GM18868 (cell line): ENCODE data around the gene GSTM3.
"Not testable (repeated sequence)": the region's sequence is repeated elsewhere in the genome, so short reads cannot be mapped to it uniquely, and the experiment has no call there.

Source experiments
- ATAC-seq: cut with Tn5 transposase; IDR thresholded peaks from one replicate; pipeline ENCODE4 v1.9.1; 2021; ENCODE audit warnings: mild to moderate bottlenecking, moderate library complexity; ENCODE audit not compliant: unreplicated experiment

Gene GSTM3

DNA sequence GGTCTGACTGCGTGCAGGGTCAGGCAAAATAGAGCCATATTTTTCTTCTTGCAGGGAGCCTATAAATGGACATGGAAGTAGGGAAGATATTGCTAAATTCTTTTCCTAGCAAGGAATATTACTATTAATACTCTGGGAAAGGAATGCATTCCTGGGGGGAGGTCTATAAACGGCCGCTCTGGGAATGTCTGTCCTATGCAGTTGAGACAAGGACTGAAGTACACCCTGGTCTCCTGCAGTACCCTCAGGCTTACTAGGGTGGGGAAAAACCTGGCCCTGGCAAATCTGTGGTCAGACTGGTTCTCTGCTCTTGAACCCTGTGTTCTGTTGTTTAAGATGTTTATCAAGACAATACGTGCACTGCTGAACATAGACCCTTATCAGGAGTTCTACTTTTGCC lies 31.9 kb downstream of the GSTM3 start:
- not testable (repeated sequence) for ATAC-seq

DNA sequence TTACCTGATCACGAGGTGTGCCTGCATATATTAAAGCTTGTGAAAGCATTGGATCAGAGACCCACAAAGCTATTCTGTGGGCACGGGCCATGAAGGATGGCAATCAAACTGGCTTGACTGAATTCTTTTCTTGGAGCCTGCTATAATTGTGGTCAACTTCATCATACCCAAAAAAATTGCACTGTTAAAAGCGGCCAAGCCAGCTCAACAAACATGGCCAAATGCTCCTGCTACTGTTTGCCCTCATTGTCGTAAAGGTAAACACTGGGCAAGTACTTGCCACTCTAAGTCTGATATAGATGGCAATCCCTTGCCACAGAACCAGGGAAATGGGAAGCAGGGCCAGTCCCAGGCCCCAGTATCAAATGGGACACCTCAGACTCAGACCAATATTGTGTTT lies 35.4 kb downstream of the GSTM3 start:
- no peak for ATAC-seq

GRCh38 chr1:109704173-109704572 lies 36.7 kb downstream of the GSTM3 start:
- no peak for ATAC-seq

GRCh38 chr1:109702940-109703339 lies 37.9 kb downstream of the GSTM3 start:
- not testable (repeated sequence) for ATAC-seq

- ATAC-seq: not testable (repeated sequence)
Observed at GRCh38 chr1:109697861-109698260, 43.0 kb downstream of the GSTM3 start.

GRCh38 chr1:109697066-109697465 lies 43.8 kb downstream of the GSTM3 start:
- ATAC-seq: no peak

DNA sequence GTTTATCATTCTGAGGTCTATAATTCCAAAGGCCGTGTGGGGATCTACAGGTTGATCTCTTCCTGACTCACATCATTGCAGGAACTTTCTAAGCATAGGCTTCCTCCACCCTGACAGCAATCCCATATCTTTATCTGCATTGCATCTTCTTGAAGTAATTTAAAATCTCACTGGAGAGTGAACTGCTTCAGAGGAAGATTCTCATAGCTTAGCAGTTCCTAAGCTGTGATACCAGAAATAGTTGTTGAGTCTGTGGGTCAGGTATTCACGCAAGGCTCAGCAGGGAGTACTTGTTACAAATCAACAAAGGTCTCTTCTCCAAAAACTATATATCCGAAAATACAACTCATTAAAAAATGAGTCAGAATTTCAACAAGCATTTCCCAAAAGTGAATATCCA lies 45.7 kb downstream of the GSTM3 start:
- ATAC-seq: not testable (repeated sequence)

DNA sequence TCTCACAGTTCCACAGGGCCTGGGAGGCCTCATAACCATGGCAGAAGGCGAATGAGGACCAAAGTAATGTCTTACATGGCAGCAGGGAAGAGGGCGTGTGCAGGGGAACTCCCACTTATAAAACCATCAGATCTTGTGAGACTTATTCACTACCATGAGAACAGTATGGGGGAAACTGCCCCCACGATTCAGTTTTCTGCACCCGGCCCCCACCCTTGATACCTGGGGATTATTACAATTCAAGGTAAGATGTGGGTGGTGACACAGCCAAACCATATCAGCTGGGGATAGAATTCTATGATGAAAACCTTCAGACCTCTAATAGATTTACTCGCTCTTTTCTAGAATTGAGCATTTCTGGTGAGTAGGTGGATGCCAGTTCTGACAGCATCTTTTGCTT lies 46.4 kb downstream of the GSTM3 start:
- ATAC-seq: not testable (repeated sequence)

DNA sequence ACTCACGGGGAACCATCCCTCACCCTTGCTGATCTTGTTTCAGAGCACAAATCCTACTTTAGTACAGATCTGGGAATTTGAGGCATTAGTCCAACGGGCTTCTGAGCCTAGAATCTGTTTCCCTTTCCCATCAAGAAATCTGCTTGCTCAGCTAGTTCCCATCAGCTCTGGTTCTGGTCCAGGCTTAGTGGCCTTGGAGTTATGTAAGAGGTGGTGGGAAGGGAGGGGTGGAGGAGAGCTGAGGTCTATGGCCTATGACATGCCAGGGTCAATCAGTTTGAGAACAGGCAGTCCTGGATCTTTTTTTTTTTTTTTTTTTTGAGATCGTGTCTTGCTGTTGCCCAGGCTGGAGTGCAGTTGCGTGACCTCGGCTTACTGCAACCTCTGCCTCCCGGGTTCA lies 49.1 kb downstream of the GSTM3 start:
- no peak for ATAC-seq

DNA sequence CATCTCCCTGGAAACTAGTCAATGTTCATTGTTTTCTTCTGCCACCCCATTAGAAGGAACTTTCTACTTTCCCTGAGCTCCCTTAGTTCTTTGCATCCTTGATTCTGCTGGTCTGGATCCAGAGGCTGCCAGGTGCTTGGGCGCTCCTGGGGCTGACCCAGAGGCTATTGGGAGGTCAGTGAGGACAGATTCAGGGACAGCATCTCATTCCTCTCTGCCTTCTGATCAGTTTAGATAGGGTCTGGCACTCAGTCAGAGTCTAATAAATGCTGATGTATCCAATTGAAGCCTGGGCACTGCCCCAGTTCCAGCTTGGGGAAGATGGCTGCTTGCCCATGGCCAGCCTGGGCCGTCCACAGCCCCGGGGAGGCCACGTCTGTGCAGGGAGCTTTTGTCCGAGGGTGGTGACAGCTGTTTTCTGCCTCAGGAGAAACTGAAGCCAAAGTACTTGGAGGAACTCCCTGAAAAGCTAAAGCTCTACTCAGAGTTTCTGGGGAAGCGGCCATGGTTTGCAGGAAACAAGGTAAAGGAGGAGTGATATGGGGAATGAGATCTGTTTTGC lies 50.9 kb downstream of the GSTM3 start:
- no peak for ATAC-seq

DNA sequence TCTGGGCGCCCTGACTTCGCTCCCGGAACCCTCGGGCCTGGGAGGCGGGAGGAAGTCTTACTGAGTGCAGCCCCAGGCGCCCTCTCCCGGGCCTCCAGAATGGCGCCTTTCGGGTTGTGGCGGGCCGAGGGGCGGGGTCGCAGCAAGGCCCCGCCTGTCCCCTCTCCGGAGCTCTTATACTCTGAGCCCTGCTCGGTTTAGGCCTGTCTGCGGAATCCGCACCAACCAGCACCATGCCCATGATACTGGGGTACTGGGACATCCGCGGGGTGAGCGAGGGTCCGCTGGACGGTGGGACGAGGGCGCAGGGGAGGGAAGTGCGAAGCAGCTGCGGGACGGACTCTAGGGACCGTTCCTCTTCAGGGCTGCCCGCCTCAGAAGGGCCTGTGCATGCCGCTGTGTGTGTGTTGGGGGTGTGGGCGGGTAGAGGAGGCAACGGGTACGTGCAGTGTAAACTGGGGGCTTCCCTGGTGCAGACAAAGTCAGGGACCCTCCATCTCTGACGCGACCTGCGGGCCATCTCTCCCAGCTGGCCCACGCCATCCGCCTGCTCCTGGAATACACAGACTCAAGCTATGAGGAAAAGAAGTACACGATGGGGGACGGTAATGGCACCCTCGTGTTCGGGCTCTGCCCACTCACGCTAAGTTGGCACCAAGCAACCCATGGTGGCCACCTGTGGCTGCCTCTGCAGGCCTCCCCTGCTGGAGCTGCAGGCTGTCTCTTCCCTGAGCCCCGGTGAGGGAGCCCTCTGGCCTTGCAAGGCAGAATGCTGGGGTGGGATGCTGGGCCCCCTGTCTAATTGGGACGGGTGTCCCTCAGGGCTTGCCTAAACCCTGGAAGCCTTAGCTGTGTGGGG lies 53.0 kb downstream of the GSTM3 start, which contains the start of gene GSTM1:
TSS of gene GSTM1 (plus strand) at position 177 of the 859 bp plus-strand sequence. CDS start at position 234, 57 bp downstream.
- peak; percentile 98 for ATAC-seq

- not testable (repeated sequence) for ATAC-seq
Observed at GRCh38 chr1:109687109-109687508, 53.7 kb downstream of the GSTM3 start.

GRCh38 chr1:109685890-109686289 lies 54.9 kb downstream of the GSTM3 start:
- not testable (repeated sequence) for ATAC-seq

GRCh38 chr1:109685399-109685798 lies 55.4 kb downstream of the GSTM3 start:
- ATAC-seq: not testable (repeated sequence)

DNA sequence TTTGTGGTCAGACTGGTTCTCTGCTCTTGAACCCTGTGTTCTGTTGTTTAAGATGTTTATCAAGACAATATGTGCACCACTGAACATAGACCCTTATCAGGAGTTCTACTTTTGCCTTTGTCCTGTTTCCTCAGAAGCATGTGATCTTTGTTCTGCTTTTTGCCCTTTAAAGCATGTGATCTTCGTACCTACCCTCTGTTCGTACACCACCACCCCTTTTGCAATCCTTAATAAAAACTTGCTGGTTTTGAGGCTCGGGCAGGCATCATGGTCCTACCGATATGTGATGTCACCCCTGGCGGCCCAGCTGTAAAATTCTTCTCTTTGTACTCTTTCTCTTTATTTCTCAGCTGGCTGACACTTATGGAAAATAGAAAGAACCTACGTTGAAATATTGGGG lies 56.1 kb downstream of the GSTM3 start:
- ATAC-seq: not testable (repeated sequence)
